NK-92 treated with Interleukin-12 subunit alpha and Interleukin-12 subunit beta, amount 100 ng/mL, for 24 hours (cell line): ENCODE measurements around the gene SSBP3.

Source experiments
- DNase-seq: peaks from one replicate; lab custom pipeline; 2025; lab: John Stamatoyannopoulos, UW

The SSBP3 gene

DNA sequence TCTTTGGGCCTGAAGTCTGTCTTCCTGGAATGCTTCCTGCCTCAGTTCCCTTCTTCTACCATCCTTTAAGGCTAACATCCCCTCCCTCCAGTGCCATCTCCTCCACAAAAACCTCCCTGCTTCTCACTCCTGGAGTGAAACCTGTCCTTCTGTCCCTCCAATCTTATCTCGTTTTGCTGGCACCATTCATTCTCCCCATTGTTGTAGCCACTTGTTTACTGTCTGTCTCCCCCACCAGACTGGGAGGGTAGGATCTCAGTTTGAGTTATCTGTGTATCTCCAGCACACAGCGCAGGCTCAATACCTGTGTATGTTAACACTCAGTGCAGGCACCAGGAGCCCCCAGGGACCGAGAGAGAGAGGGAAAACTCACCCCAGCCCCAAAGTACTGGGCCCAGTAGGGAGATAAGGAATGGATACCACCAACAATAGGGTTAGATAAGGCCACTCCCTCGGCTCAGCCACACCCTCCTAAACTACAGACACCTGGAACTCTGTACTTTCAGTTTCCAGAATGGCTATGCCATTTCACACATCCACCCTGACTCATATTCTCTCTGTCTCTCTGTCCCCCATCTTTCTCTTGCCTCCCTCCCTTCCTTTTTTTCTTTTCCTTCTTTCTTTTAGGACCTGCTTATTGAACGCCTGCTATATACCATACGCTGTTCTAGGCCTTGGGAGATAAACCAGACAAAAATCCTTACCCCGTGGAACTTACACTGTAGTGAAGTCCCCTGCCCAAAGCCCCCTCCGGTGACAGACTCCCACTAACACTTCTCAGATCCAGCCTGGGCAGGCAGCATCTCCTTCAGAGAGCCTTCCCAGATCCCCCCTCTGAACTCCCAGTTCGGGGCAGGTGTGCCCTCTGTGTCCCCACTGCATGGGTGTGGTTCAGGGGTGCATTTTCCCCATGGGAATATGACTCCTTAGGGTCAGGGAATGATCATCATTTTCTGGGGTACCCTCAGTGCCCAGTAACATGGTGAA, 3.3 kb upstream of the SSBP3 start:
- DNase-seq = peak; percentile 24

DNA sequence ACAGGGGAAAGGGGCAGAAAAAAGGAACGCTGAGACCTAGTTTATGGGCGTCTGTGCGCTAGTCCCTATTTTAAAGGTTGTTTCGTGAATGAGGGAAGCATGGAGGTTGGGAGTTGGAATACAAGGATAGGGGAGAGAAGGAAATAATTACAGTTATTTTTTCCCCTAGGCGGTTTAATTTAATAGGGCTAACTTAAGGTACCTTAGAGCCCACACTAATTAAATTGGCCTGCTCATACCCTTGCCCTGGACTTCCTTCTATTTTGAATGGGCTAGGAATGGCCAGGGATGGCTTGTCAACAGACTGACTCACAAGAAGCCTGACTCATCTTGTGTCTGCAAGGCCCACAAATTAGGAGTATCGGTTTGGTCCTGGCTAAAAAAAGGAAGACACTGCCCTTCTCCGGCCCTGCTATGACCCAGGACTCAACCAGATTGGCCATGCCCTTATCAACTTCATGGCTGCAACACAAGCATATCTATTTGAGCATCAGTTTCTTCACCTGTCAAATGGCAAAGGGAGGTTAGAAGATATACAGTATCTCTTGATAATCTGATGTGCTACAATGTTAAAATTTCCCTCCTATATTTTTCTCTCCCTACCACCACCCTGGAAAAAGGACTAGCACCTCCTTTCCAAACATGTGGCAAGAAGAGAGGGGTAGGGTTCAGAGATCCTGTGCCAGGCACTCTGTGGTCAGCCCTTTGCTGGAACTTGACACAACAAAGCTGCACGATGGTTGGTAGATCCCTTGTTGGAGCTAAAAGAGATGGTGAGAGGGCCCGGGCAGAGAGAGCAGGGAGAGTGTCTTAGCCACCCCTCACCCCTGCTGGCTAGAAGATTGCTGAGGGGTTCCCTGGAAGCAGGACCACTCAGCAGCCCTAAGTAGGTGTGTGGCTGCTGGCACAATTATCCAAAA, 2.2 kb upstream of the SSBP3 start:
- DNase-seq = no peak

DNA sequence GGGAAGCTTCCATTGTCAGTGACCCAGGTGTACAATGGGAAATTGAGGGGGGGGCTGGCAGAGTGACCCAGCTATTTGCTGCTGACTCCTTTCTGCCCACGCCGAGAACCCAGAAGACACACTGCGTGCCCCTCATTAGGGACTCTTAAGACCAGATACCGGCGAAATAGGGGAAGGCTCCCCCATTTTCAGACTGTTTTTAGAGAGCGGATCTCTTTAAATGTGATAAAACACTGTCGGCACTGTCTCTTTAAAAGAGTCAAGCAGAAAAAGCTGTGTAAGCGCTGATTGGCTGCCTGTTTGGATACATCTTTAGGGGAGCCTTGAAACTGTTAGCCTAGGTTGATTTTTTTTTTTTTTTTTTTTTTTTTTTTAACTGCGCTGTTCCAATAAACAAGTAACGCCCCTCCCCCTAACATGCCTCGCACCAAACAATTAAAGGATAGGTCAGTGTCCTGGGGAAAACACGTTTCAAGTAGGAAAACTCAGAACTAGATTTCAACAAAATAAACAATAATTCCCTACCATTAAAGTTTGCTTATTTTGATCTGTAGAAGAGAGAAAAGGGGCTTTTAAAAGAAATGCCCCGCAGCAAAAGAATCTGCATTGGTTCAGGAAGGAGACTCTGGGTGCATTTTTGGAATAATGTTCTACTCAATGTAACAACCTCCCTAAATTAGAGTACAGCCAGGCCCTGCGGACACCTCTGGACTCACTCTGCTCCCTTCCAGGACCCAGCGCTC, 1.4 kb upstream of the SSBP3 start:
- DNase-seq = peak; percentile 51

DNA sequence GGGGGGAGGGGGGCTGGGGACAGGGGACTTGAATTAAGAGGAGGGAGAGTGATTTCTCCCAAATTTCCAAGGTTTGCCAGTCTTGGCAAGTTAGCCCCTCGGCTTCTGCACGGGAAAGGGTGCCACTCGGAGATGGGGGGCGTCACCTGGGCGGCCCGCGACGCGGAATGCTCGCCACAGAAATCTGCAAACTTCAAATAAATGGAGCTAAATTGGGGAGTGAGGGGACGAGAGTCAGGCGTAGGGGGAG, 885 bp upstream of the SSBP3 start:
- peak; percentile 51 for DNase-seq

DNA sequence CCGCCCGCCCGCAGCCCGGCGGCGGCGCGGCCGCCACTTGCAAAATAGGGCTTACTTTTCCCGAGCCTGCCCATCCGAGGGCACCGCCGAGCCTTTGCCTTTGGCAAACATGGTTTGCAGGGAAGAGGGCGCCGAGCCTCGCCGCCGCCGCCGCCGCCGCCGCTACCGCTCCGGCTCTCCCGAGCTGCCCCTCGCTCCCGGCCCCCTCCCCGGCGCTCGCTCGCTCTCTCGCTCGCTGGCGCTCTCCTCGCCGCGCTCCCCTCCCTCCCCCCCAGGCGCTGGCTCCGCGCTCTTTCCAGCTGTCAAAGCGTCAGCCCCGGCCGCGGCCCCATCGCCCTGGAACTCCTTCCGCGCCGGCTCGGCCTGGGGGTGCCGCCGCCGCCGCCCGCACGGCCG, 298 bp downstream of the SSBP3 start:
- no peak for DNase-seq

DNA sequence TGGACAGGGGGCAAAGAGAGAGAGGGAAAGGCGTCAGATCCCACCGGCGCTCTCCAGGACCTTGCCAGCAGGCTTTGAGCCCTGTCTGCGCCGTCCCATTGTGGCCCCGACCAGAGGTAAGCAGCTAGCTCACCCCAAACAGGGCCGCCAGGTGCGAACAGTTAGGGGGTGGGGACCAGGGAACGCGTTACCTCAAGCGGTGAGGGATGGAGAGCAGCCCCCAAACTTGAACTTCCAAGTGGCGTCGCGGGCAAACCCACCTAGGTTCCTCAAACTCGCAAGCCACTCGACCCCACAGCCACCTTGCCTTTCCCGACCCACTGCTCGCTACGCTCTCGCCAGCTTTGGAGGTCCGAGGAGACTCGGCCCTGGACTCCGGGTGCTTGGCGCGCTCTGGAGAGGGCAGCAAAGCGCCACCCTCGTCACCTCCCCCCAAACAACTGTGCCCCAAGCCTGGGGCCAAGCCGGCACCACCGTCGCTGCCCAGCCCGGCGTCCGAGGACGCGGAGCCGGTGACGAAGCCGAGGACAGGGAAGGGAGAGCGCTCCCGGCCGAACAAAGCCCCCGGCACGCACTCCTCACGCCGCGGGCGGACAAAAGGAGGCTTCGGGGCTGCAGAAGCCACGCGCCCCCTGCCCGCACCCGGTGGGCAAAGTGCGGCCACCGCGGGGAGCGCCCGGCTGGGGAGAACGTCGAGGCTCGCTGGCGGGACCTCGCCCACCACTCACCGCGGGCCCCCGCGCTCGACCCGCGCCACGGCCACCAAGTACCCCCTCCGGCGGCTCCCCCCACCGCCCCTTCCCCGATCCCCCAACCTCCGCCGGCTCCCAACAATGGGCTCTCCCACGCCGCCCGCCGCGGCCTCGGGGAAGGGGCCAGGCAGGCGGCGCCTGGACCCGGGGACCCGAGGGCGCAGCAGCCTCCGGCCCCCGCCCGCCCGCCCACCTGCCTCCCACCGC, 976 bp downstream of the SSBP3 start:
- no peak for DNase-seq

DNA sequence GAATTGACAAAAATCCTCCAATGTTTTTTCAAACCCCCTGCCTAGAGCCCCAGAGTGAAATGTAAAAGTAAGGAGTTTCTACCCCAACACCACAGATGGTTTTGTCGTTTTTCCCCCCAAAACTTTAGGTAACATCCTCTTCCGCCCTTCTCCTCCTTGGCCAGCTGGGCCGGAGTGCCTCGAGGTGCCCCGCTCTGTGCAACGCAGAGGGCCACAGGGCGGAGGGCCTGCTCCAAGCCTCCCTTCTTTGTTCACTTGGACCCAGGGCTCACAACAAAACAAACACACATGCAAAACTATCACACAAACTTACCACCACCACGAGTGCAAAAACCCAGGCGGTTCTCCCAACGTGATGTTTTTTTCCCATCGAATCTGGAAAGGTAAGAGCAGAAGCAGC, 1.9 kb downstream of the SSBP3 start:
- DNase-seq = no peak

DNA sequence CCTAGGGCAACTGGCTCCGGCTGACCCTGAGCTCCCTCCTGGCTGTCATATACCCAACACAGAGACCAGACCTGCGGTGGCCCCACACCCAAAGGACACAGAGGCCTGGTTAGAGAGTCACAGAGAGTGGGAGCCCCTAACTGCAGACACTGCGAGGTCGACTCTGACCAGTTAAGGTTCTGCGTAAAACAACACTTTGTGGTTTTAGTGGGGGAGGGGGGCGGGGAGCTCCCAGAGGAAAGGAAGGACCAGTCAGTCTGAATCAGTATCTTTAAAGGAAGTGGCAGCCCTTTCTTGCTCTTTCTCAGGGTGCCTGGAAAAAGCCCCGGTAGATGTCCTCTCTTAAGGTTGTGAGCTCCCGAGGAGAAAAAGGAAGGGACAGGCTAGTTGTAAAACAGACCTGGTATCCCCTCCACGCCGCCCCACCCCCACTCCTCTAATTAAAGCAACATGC, 2.4 kb downstream of the SSBP3 start:
- DNase-seq = peak; percentile 56

DNA sequence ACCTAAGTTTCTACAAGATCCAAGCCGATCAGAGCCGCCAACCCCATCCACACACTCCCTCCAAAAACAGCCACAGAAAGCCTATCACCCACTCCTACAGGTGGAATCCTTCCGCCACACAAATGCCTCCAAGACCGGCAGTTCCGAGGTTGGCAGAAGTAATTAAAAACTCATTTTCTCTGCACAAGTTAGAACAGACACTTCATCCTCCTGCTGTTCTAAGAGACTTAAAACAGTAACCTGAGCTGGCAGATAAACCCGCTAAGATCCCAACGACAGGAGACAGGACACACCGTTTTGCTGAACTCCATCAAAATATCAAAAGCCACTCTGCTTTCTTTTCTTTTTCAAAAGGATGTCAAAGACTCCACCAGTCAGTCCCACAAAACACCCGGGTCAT, 2.8 kb downstream of the SSBP3 start:
- DNase-seq = no peak

DNA sequence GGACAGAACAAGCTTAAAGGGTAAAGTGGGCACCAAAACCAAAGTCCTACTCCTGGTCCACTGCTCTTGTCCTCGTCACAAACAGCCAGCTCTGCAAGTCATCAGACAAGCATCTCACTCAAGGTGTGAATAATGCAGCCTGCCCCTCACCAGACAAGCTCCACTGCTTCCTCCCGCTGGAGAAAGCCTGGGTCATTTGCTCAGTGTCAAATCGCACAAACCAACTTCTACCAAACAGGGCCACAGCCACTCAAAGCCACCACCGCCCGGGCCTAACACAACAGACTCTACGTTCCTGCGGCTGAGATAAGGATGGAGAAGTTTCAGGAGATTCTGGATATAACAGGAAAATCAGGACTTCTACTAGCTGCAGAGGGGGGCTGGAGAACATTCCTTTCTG, 3.3 kb downstream of the SSBP3 start:
- DNase-seq = no peak

DNA sequence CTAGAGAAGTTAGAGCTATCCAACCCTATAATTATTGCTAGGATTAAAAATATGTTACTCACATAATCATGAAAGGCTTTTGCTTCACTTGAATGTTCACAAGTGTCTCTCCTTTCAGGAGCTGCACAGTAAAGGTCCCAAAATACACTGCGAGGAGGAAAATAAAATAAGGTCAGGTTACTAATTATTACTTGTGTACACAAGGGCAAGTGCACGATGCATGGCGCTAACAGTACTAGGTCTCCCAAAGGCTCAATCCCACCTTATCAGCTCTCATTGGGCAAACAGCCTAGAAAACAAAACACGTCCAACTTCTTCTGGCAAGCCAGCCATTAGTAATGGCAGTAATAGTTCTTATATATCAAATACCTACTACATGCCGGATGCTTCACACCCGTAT, 4.4 kb downstream of the SSBP3 start:
- no peak for DNase-seq

DNA sequence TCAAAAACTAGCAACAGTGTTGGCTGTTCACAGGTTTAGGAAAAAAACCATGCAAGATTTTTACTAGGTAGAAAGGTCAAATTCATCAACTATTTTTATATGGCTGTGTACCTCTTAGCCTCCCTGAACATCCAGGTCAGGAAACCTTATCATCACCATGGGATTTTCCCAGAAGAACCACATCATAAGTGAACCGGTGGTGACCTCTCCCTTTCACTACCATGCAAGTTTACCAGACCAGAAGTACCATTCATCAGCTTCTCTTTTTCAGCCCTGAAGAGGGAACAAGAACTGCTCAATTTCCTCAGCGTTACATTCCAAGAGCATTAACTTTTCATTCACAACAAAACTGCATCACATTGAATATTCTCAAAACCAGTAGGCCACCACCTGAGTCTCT, 5.9 kb downstream of the SSBP3 start:
- no peak for DNase-seq

DNA sequence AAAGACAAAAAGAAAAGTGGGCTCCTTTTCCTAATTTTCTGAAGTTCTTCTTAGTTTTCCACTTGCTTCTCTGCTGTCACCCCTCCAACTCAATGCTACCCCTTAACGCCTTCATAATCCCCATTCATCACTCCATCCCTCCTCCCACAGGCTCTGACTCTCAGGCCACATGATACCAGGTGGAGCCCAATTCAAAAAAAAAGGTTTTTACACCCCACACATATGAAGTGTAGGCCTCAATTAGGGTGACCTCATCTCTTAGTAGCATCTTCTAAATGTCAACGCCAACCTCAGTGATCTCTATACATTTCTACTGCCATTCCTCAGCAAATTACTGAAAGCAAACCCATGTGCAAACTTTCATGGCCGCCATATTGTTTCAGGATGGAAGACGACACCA, 6.4 kb downstream of the SSBP3 start:
- no peak for DNase-seq

DNA sequence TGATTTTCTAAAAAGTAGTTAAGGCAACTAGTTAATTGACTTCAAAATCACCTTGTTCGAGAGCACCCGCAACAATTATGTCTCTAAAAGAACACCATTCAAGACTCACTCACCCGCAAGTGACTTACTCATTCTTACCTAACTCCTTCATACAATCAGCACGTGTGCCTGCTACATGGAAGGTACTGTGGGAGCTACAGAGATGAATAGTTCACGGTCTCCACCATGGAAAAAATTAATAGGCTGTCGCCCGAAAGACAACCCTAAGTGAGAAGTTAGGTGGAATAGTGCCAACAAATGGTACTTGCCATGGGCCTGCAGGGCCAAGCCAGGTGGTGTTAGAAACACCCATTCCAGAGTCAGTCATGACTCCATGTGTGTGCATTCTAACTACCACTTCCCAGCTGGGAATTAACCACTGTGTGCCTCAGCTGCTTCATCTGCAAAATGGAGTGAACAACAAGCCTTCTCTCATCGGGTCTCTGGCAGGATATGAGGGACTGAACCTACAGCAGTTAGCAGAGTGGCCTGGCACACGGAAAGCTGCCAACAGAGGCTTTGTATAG, 7.1 kb downstream of the SSBP3 start:
- DNase-seq = no peak

DNA sequence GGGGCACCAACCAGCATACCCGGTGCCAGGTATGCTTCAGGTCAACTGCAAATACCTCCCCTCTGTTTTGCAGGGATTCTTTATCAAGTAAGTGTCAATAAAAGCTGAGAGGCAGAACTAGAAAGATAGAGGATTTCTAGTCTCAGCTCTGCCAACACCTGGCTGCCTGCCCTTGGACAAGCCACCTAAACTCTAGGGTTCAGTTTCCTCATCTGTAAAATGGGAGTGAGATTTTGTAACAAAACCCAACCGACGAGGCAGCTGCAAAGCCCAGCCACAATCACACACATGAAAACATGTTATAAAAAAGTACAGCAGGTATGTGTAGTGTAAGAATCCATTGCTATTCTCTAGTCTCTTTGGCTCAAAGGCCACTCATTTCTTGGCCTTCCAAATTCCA, 8.2 kb downstream of the SSBP3 start:
- DNase-seq = no peak

DNA sequence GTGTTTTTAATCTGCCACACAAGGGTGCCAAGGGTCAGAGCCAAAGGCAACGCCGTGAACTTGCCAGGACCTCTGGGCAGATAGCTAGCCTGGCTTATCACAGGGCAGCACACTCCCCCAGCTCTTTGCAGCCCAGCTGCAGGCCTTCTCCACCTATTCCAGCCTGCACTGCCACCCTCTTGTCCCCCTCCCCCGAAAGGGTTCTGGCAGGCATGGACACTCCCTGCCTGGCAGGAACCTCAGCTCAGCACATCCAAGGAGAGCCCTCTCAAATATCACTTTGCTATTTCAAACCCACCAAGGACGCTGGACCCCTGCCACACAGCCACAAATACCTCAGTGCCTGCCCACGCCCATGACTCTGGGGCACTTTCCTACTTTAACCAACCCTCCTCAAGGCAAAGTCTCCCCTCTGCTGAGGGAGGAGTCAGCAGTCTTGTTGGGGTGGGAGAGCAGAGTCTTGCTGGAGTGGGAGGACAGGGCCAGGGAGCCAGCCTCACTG, 9.1 kb downstream of the SSBP3 start:
- DNase-seq = no peak

DNA sequence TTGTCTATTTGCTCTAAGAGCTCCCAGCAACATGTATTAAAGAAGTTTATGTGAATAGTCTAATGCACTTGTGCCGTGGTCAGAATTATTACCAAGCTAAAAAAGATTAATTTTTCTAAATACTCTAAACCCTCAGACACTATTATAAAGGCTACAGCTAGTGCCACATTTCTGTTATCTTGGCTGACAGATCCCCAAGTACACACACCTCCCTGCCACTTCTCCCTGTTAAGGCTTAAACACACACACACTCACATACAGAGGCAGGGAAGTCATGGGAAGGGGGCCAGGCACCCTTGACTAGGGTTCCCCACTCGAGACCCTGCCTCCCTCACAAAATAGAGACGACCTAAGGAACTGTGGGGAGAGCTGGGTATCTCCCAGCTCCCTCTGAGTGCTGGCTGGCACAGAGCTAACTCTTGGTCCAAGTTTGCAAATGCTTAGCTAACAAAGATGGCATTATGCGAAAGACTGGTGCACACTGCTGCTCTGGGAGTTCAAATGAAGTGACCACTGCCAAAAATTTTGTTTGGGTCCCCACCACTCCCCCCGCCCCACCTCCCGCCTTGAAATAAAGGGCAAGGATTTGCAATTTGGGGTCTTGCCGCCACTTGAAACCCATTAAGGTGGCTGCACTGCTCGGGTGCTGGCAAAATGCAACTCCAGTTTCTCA, 9.8 kb downstream of the SSBP3 start:
- DNase-seq = no peak

DNA sequence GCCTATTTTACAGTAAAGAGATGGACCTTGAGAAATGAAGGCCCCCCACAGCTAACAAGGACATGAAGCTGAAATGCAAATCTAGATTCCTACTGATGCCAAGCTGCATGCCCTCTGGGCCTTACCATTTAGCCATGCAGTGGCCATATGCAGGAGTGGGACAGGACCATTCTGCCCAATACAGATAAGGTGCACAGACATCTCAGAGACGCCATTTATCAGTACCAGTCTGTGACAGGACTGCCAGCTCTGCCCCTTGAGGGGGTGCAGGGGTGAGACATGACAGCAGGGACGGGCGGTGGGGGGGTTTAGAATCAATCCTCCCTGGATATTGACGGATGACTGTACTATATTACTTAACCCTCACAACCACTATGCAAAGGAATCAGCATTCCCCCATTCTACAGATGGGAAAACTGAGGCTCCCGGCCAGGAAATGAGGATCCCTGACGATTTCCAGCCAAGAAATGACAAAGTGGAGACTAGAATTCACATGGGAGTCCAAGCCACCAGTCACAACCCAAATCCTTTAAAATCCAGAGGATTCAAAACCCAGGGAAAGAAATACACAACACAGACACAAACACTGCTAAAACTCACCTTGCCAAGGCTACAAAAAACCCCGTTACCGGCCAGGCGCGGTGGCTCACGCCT, 10.8 kb downstream of the SSBP3 start:
- no peak for DNase-seq

DNA sequence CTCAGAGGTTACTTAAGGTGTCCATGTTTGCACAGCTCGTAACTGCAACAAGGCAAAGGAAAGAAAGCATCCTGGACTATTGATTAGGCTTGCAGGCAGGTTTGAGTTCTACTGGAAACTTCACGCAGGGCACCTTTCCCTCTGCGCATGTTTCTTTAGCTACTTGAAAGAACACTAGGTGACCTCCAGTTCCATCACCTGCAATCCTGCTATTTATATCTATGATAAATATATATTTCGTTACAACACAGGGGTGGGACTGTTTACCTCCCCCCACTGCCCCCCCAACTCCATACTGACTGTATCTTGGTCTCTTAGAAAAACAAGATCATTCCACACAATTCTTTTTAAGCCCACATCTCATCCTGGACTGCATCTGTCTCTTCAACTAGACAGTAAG, 12.1 kb downstream of the SSBP3 start:
- no peak for DNase-seq

DNA sequence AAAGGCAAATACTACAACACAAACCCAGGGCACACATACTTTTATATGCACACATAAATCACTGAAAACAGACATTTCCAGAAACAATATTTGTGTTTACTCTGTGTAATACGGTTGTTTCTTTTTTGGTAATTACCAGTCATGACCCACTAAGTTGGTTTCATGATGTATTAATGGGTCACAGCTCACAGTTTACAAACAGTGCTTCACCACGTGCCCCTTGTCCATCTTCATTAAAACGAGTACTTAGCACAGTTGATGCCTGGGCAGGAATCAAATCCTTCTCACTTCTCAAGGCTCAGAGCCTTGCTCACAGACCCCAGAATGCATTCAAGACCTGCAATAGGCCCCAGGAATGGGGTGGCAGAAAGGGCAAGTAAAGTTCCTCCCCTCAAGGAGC, 13.8 kb downstream of the SSBP3 start:
- DNase-seq = no peak
